ENCODE results near the gene MOB2. TPM values are rescaled to one million over a fixed set of nuclear protein-coding genes. Genes with fewer than 3 reads are reported as not detected.
"Not testable (repeated sequence)": the region's sequence is repeated elsewhere in the genome, so short reads cannot be mapped to it uniquely, and the experiment has no call there.

MOB2 gene
- total RNA-seq, 1 donor from 2014 or later: 38.6 TPM

- H3K27me3 Mint-ChIP-seq (ENCODE audit: unreplicated experiment): no peaks in the 10 kb centered on the region
- no peak overlapping the region for H3K4me3 Mint-ChIP-seq (ENCODE audit: unreplicated experiment)
- no peak overlapping the region for H3K27ac Mint-ChIP-seq (ENCODE audit: unreplicated experiment)
- no peak for TF ChIP-seq CTCF (IDR thresholded peaks at IDR 0.05)
- no peaks in the 10 kb centered on the region for H3K4me1 Mint-ChIP-seq (ENCODE audit: unreplicated experiment)
- no peak for DNase-seq (ENCODE audit: extremely low spot score, unreplicated experiment)
- H3K9me3 Mint-ChIP-seq (ENCODE audit: unreplicated experiment): no peaks in the 10 kb centered on the region
- no peaks in the 10 kb centered on the region for H3K36me3 Mint-ChIP-seq (ENCODE audit: unreplicated experiment)
These were observed 52.5 kb downstream of the MOB2 start for GRCh38 chr11:1433977-1434640.

GRCh38 chr11:1433568-1433967 is 53.0 kb downstream of the MOB2 start:
- no peak for DNase-seq (ENCODE audit: extremely low spot score, unreplicated experiment)
- Mint-ChIP-seq H3K4me3 (ENCODE audit: unreplicated experiment) (no peak overlapping the region), H3K27me3 (ENCODE audit: unreplicated experiment) (no peaks in the 10 kb centered on the region), H3K9me3 (ENCODE audit: unreplicated experiment) (no peaks in the 10 kb centered on the region), H3K36me3 (ENCODE audit: unreplicated experiment) (no peaks in the 10 kb centered on the region), H3K27ac (ENCODE audit: unreplicated experiment) (no peak overlapping the region), H3K4me1 (ENCODE audit: unreplicated experiment) (no peaks in the 10 kb centered on the region)
- no peak for TF ChIP-seq CTCF (IDR thresholded peaks at IDR 0.05)

- no peak overlapping the region for H3K4me3 Mint-ChIP-seq (ENCODE audit: unreplicated experiment)
- no peak for TF ChIP-seq CTCF (IDR thresholded peaks at IDR 0.05)
- H3K27me3 Mint-ChIP-seq (ENCODE audit: unreplicated experiment): no peaks in the 10 kb centered on the region
- H3K4me1 Mint-ChIP-seq (ENCODE audit: unreplicated experiment): no peaks in the 10 kb centered on the region
- no peaks in the 10 kb centered on the region for H3K36me3 Mint-ChIP-seq (ENCODE audit: unreplicated experiment)
- DNase-seq (ENCODE audit: extremely low spot score, unreplicated experiment): no peak
- H3K9me3 Mint-ChIP-seq (ENCODE audit: unreplicated experiment): no peaks in the 10 kb centered on the region
- no peak overlapping the region for H3K27ac Mint-ChIP-seq (ENCODE audit: unreplicated experiment)
These were observed 57.7 kb downstream of the MOB2 start for GRCh38 chr11:1428762-1429316.

- no peak for TF ChIP-seq CTCF (IDR thresholded peaks at IDR 0.05)
- Mint-ChIP-seq H3K4me1 (ENCODE audit: unreplicated experiment) (no peaks in the 10 kb centered on the region), H3K9me3 (ENCODE audit: unreplicated experiment) (no peaks in the 10 kb centered on the region), H3K27me3 (ENCODE audit: unreplicated experiment) (no peaks in the 10 kb centered on the region), H3K36me3 (ENCODE audit: unreplicated experiment) (no peaks in the 10 kb centered on the region), H3K27ac (ENCODE audit: unreplicated experiment) (no peak overlapping the region), H3K4me3 (ENCODE audit: unreplicated experiment) (no peak overlapping the region)
- DNase-seq (ENCODE audit: extremely low spot score, unreplicated experiment): no peak
These were observed 61.1 kb downstream of the MOB2 start for GRCh38 chr11:1425439-1425838.

GRCh38 chr11:1425006-1425405 is 61.6 kb downstream of the MOB2 start:
- Mint-ChIP-seq H3K4me1 (ENCODE audit: unreplicated experiment) (no peaks in the 10 kb centered on the region), H3K27ac (ENCODE audit: unreplicated experiment) (no peak overlapping the region), H3K27me3 (ENCODE audit: unreplicated experiment) (no peaks in the 10 kb centered on the region), H3K9me3 (ENCODE audit: unreplicated experiment) (no peaks in the 10 kb centered on the region), H3K36me3 (ENCODE audit: unreplicated experiment) (no peaks in the 10 kb centered on the region), H3K4me3 (ENCODE audit: unreplicated experiment) (no peak overlapping the region)
- TF ChIP-seq CTCF (IDR thresholded peaks at IDR 0.05): no peak
- DNase-seq (ENCODE audit: extremely low spot score, unreplicated experiment): no peak

GRCh38 chr11:1423406-1423805 is 63.2 kb downstream of the MOB2 start:
- H3K9me3 Mint-ChIP-seq (ENCODE audit: unreplicated experiment); DNase-seq (ENCODE audit: extremely low spot score, unreplicated experiment); H3K27ac Mint-ChIP-seq (ENCODE audit: unreplicated experiment); H3K27me3 Mint-ChIP-seq (ENCODE audit: unreplicated experiment); H3K4me1 Mint-ChIP-seq (ENCODE audit: unreplicated experiment); H3K36me3 Mint-ChIP-seq (ENCODE audit: unreplicated experiment); H3K4me3 Mint-ChIP-seq (ENCODE audit: unreplicated experiment): not testable (repeated sequence)
